GM19099 (cell line): ENCODE data around the gene ATP8B4.

Source experiments
- POLR2A ChIP-seq: IDR thresholded peaks from 3 replicates; pipeline ENCODE4 v1.6.1; 2011; ENCODE audit warnings: low read depth; ENCODE audit not compliant: insufficient read length; ENCODE audit errors: extremely low read depth

The ATP8B4 gene

DNA sequence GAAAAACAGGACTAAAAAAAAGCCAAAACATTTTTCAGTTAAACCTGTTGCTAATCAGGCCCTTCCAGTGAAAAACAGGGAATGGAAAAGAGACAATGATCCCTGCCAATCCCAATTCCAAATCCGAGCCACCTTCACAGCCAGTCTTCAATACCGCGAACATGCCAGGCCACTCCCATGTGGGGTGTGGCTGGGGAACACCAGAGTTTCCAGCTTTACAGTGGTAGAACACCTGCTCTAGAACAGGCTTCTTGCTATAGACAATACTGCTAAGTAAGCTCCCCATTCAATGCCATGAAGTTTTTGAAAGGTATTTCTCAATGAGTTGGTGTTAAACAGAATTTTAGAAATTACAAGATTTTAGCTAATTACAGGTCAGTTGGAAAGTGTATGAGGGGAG is 228.3 kb downstream of the ATP8B4 start:
- TF ChIP-seq POLR2A: no peak

DNA sequence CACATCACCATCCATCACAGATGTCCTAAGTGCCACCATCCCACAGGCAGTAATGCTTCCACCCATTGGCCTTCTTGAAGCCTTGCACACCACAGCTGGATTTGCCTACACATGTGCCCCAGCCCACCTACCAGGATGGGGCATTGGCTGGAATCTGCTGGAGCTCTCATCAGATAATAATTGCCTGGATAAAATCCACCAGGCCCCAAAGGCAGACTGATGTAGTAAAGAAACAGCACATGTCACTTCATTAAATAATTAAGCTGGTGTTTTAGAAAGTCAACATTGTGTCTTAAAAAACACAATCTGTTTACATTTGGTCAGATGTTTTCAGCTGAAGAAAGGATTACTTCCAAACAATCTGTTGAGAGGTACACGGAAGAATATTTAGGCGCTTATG is 229.5 kb downstream of the ATP8B4 start:
- no peak for TF ChIP-seq POLR2A

DNA sequence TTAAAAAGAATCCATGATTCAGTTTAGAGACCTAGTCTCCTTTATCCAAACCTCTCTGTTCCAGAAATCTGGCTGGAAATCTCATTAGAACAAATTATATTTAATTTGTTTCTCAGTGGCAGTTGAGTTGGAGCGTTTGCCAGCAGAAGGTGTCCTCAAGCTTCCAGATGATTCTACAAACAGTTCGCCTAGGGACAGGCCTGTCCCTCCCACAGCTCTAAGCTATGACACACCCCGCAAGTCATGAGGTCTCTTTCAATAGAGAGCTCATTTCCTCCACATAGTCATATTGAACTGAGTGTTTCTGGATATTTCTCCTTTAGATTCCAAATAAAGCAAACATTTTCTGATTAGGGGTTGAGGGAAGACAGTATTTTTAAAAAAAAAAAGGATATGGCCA is 230.3 kb downstream of the ATP8B4 start:
- TF ChIP-seq POLR2A: no peak

- TF ChIP-seq POLR2A: no peak
These were observed 230.7 kb downstream of the ATP8B4 start for GRCh38 chr15:49888323-49888693.

- TF ChIP-seq POLR2A: no peak
These were observed 231.2 kb downstream of the ATP8B4 start for GRCh38 chr15:49887659-49888322.

GRCh38 chr15:49883121-49883520 is 235.9 kb downstream of the ATP8B4 start:
- no peak for TF ChIP-seq POLR2A

DNA sequence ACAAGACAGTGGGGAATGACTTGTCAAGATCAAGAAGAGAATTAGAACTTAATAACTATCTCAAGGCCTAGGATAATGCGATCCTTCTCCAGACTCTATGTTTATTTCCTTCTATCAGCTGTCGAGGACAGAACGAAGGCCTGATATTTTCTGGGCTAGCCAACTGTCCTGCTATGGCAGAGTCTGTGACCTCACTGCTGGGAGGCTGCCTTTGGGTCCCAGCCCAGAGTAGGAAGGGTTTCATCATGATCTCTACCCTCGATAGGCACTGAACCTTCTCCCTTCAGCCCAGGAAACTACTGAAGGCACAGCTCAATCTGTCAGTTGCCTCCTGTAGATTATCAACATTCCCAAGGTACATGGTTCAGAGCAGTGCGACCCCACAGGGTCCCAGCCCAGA is 237.2 kb downstream of the ATP8B4 start:
- no peak for TF ChIP-seq POLR2A

GRCh38 chr15:49881433-49881832 is 237.6 kb downstream of the ATP8B4 start:
- TF ChIP-seq POLR2A: no peak

GRCh38 chr15:49877873-49878521 is 241.0 kb downstream of the ATP8B4 start:
- TF ChIP-seq POLR2A: no peak

GRCh38 chr15:49877117-49877872 is 241.7 kb downstream of the ATP8B4 start:
- TF ChIP-seq POLR2A: no peak

GRCh38 chr15:49876401-49877038 is 242.5 kb downstream of the ATP8B4 start:
- no peak for TF ChIP-seq POLR2A

GRCh38 chr15:49875392-49875791 is 243.6 kb downstream of the ATP8B4 start:
- no peak for TF ChIP-seq POLR2A

DNA sequence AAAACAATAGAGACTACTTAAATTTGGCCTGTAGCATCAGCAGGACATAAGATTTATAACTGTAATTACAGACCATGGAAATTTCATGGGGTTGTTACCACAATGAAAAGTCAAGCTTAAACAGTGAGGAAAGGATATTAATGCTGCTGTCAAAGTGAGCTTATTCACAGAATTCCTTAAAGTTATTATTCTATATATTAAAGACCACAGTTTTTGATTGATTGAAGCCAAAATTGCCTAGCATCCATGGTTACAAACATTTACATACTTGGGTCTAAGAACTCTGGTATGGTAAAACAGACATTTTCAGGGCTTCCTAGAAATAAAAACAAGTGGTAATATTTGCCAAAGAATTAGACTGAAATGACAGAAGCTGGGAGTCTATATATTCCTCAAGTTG is 248.6 kb downstream of the ATP8B4 start:
- TF ChIP-seq POLR2A: no peak

DNA sequence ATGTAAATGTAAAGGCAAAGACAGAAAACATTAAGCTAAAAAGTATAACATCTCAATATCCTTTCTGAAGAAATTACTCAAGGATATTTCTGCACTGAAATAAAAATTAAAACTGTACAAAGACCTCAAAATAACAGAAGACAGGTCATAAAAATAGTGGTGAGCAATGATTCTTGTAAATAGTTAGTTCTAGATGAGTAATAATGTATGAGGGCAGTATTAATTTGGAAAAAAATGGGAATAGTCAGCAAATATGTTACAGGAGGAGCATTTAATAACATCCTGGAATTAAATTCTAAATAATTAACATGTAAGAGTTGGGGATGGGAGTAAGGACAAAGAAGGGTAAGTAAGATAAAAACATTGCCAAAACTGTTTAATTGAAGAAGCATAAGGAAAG is 250.7 kb downstream of the ATP8B4 start:
- TF ChIP-seq POLR2A: no peak

GRCh38 chr15:49865925-49866757 is 252.9 kb downstream of the ATP8B4 start:
- no peak for TF ChIP-seq POLR2A

GRCh38 chr15:49864251-49864650 is 254.8 kb downstream of the ATP8B4 start:
- TF ChIP-seq POLR2A: no peak
